Transverse colon (tissue), 4 donors: ENCODE data around the gene SMIM43. TPM values are rescaled to one million over a fixed set of nuclear protein-coding genes. Genes with fewer than 3 reads are reported as not detected.

Source experiments
- DNase-seq: peaks from one replicate; pipeline ENCODE4 v3.0.0-alpha.2; 2019
- H3K27ac ChIP-seq, 4 donors: fragments of 200-600 bp; sonication (generic); 2 replicates each; pipeline ENCODE4 v1.5.1; 2016 to 2018; ENCODE audit warnings: inconsistent platforms in 4 of 4
- H3K27me3 ChIP-seq: fragments of 200-600 bp; sonication (generic); 2 replicates; pipeline ENCODE4 v1.5.1; 2017; ENCODE audit warnings: inconsistent platforms
- H3K36me3 ChIP-seq, 4 donors: fragments of 200-600 bp; sonication (generic); 2 replicates each; pipeline ENCODE4 v1.5.1; 2017 to 2019; ENCODE audit warnings: inconsistent platforms in 4 of 4
- H3K4me1 ChIP-seq, 4 donors: fragments of 200-600 bp; sonication (generic); 2 replicates each; pipeline ENCODE4 v1.5.1; 2017 to 2020; ENCODE audit warnings: inconsistent platforms in 4 of 4
- H3K4me3 ChIP-seq, 4 donors: fragments of 200-600 bp; sonication (generic); 1 replicate in 1 of 4; 2 replicates in 3 of 4; pipeline versions ENCODE4 v1.5.1 to v1.6.1; 2017 to 2019; ENCODE audit warnings: inconsistent platforms in 4 of 4
- H3K9me3 ChIP-seq, 2 donors: fragments of 200-600 bp; sonication (generic); 2 replicates each; pipeline ENCODE4 v1.5.1; 2017 to 2019; ENCODE audit warnings: inconsistent platforms in 2 of 2
- EP300 ChIP-seq: sonication (generic); formaldehyde crosslinking; IDR thresholded peaks from one replicate; pipeline ENCODE4 v1.6.1; 2017; ENCODE audit warnings: antibody characterized with exemption, low read depth
- POLR2A ChIP-seq: fragments of 450-650 bp; IDR thresholded peaks from one replicate; pipeline ENCODE4 v1.6.1; 2016; ENCODE audit warnings: antibody characterized with exemption, mild to moderate bottlenecking, moderate library complexity
- POLR2AphosphoS5 ChIP-seq, 3 donors: sonication (generic); formaldehyde crosslinking; IDR thresholded peaks; one replicate each; pipeline ENCODE4 v1.6.1; 2016; ENCODE audit warnings: antibody characterized with exemption in 3 of 3
- WGBS, 2 donors: methylation state at CpG; one replicate each; pipeline ENCODE4 v1.1.5; 2018; ENCODE audit warnings: low coverage in 1 of 2; 5-methylcytosine and 5-hydroxymethylcytosine counted together
- in situ Hi-C, 4 donors: fragments of 200-750 bp; cut with MboI; loops; one replicate each; pipeline versions ENCODE4 v1.15.0 to v1.15.1; 2017; ENCODE audit warnings: low sequenced_read_pairs in 3 of 4, low pct_ligation_motif_present in 1 of 4, low pct_unique_long_range_greater_than_20kb in 1 of 4
- intact Hi-C: fragments of 100-400 bp; cut with DNase I; formaldehyde crosslinking; loops from one replicate; pipeline ENCODE4 v1.15.1; 2023; ENCODE audit warnings: low total_unique reads
- total RNA-seq, 4 donors: library from RNA; depleted of rRNA; stranded (reverse); fragments of >200 nt; gene quantifications; one replicate each; pipeline ENCODE4 v1.1.0, GENCODE V29; 2016
- TF ChIP-seq, protein P1 (sequence below), 5 experiments: fragments of 200-600 bp in 3 of 5; fragments of 450-650 bp in 2 of 5; sonication (generic) in 3 of 5; IDR thresholded peaks; 1 replicate in 2 of 5; 2 replicates in 3 of 5; pipeline ENCODE4 v1.5.1; 2016 to 2017; ENCODE audit warnings: antibody characterized with exemption in 5 of 5, inconsistent platforms in 3 of 5, mild to moderate bottlenecking in 2 of 5, moderate library complexity in 1 of 5

Gene SMIM43
- total RNA-seq, 4 donors from 2014 or later = 0.27 TPM; not detected in 3

DNA sequence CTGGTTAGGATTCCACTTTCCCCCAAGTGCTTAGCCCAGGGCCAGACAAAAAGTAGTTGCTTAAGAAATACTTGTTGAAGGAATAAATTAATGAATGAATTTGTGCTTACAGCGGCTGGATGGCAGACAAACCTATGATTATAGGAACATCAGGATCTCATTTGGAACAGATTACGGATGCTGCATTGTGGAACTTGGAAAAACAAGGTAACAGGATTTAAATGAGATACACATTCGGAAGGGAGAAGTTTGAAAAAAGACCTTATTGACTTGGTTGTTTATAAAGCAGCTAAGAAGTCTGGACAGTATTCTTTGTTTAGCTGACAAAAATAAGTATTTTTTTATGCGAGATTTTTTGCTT lies 36.7 kb upstream of the SMIM43 start:
- no peak for TF ChIP-seq POLR2A
- no peak for TF ChIP-seq POLR2AphosphoS5 (IDR thresholded peaks at IDR 0.05)
- no peak for TF ChIP-seq EP300
- no peak for DNase-seq
- peaks cover 4 to 13% (median 8%) of the 10 kb centered on the region in 4 donors for H3K4me1 ChIP-seq
- H3K36me3 ChIP-seq = peaks cover 0 to 27% (median 6%) of the 10 kb centered on the region in 4 donors
- peak overlapping the region; percentile 80 to 92 (median 90) for H3K27ac ChIP-seq
- H3K27me3 ChIP-seq = no peaks in the 10 kb centered on the region
- in situ Hi-C loops (no loop called here), intact Hi-C loops (no loop called here)
- H3K9me3 ChIP-seq = no peaks in the 10 kb centered on the region
- H3K4me3 ChIP-seq = peak overlapping the region; percentile 74 to 83 (median 82)
- 10 to 14% methylated on average over 4 of the region's 4 CpGs for WGBS, 2 donors

DNA sequence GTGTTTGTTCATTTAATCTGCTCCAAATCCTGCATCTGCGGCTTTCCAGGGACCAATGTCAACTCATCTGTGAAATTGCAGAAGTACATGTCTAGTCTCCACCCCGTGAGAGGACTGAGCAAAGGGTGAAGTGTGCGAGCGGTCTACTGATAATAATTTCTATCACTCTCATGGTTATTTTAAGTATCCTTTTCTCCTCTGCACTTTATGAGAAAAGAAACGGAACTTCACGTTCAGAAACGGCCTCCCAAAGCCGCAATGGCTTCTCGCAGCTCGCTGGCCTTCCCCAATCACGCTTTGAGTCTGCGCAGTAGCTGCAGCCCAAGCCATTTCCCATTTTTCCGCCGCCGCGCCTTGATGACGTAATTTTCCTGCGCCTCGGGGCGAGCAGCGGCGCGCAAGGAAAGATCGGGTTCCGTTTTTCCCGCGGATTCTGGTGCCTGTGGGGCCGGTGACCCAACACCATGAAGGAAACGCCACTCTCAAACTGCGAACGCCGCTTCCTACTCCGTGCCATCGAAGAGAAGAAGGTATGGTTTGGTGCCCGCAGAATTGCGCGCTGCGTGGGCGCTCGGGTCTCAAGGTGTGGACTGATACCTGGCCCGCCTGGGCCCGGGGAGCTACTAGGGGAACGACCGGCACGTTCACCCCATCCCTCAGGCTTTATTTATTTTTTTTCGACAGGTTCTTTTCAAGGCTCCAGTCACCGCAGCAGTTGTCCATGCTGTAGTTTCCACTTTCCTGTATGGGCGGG lies 36.2 kb upstream of the SMIM43 start, which contains the start of gene EXOSC9:
EXOSC9 (plus strand) TSS at position 363 of the 754 bp plus-strand sequence; CDS start at position 465, 102 bp downstream.
- H3K9me3 ChIP-seq = no peaks in the 10 kb centered on the region
- peak within 1 kb of the TSS; percentile 80 to 92 (median 90) for H3K27ac ChIP-seq
- peaks cover 0 to 21% (median 6%) of the 10 kb centered on the region in 4 donors for H3K36me3 ChIP-seq
- H3K4me1 ChIP-seq = peaks cover 4 to 13% (median 8%) of the 10 kb centered on the region in 4 donors
- in situ Hi-C loops (no loop called here), intact Hi-C loops (no loop called here)
- peak; percentile 94 for DNase-seq
- H3K4me3 ChIP-seq = peak within 1 kb of the TSS; percentile 74 to 83 (median 82)
- TF ChIP-seq POLR2AphosphoS5 (IDR thresholded peaks at IDR 0.05) = peak; percentile 90 to 93 (median 93)
- TF ChIP-seq, protein P1, sequence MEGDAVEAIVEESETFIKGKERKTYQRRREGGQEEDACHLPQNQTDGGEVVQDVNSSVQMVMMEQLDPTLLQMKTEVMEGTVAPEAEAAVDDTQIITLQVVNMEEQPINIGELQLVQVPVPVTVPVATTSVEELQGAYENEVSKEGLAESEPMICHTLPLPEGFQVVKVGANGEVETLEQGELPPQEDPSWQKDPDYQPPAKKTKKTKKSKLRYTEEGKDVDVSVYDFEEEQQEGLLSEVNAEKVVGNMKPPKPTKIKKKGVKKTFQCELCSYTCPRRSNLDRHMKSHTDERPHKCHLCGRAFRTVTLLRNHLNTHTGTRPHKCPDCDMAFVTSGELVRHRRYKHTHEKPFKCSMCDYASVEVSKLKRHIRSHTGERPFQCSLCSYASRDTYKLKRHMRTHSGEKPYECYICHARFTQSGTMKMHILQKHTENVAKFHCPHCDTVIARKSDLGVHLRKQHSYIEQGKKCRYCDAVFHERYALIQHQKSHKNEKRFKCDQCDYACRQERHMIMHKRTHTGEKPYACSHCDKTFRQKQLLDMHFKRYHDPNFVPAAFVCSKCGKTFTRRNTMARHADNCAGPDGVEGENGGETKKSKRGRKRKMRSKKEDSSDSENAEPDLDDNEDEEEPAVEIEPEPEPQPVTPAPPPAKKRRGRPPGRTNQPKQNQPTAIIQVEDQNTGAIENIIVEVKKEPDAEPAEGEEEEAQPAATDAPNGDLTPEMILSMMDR (IDR thresholded peaks at IDR 0.05) = peak in 1 of 5 experiments; percentile 23
- TF ChIP-seq POLR2A = peak; percentile 62
- no peak for TF ChIP-seq EP300
- H3K27me3 ChIP-seq = no peaks in the 10 kb centered on the region
- WGBS, 2 donors = 0% methylated on average over 9 to 48 of the region's 48 CpGs

DNA sequence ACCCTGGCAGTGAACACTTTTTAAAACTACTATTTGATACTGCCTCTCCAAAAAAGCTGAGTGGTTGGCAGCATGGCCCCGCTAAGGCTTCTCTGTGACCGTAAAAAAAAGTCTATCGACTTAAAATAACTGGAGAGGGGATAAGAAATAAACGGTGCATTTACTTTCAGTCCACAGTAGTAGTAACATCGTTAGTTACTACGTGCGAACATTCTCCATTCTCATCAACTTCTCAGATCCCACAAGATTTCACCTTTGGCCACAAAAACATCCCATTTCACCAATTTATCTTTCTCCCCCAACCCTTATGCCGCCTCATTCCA lies 35.6 kb upstream of the SMIM43 start:
- WGBS, 2 donors = 20 to 46% methylated on average over 8 of the region's 8 CpGs

DNA sequence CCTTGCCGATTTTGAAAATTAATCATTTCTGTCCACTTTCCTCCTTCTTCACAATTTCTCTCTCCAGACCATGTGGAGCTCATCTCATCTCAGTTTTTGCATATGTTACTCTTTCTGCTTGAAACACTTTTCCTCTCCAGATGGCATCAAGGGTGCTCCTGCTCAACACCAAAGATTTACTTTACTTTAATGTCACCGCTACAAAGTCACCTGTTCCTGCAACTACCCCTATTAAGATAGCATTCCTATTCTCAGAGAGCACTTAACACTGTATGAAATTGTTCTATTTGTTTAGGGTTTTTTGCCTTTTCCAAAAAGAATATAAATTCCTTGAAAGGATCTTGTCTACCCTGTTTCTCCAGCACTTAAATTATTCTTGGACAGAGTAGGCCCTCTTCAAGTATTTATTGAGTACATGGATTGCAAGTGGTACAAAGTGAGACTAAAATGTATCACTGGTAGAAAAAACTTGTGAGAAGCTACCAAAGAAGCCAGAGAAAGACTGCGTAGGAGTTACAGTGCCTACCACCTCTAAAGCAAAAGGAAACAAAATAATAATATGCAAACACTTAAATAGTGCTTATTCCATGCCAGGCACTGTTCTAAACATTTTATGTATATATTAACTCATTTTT lies 35.0 kb upstream of the SMIM43 start:
- intact Hi-C loops = no loop called here

More for the DNA sequence above, 35.6 kb upstream of the SMIM43 start:
- in situ Hi-C loops (no loop called here), intact Hi-C loops (no loop called here)
- peak overlapping the region; percentile 80 to 92 (median 90) for H3K27ac ChIP-seq
- no peak for DNase-seq
- peaks cover 4 to 13% (median 8%) of the 10 kb centered on the region in 4 donors for H3K4me1 ChIP-seq
- no peak for TF ChIP-seq POLR2AphosphoS5 (IDR thresholded peaks at IDR 0.05)
- TF ChIP-seq, protein P1 (IDR thresholded peaks at IDR 0.05) = no peak
- no peak for TF ChIP-seq EP300
- TF ChIP-seq POLR2A = no peak
- peaks cover 0 to 19% (median 4%) of the 10 kb centered on the region in 4 donors for H3K36me3 ChIP-seq
- no peaks in the 10 kb centered on the region for H3K9me3 ChIP-seq
- H3K4me3 ChIP-seq = peak overlapping the region; percentile 74 to 83 (median 82)
- no peaks in the 10 kb centered on the region for H3K27me3 ChIP-seq

More for the DNA sequence above, 35.0 kb upstream of the SMIM43 start:
- TF ChIP-seq POLR2AphosphoS5 (IDR thresholded peaks at IDR 0.05) = no peak
- no peak for TF ChIP-seq POLR2A
- TF ChIP-seq, protein P1 (IDR thresholded peaks at IDR 0.05) = no peak
- TF ChIP-seq EP300 = no peak
- peak overlapping the region in 1 of 4 donors; percentile 81 for H3K4me3 ChIP-seq
- peaks cover 3% of the 10 kb centered on the region for H3K27me3 ChIP-seq
- H3K9me3 ChIP-seq = no peaks in the 10 kb centered on the region
- WGBS, 2 donors = 89 to 96% methylated on average over 2 to 3 of the region's 3 CpGs
- in situ Hi-C loops = no loop called here
- peak overlapping the region; percentile 80 to 92 (median 90) for H3K27ac ChIP-seq
- H3K36me3 ChIP-seq = peaks cover 0 to 19% (median 3%) of the 10 kb centered on the region in 4 donors
- peaks cover 4 to 13% (median 8%) of the 10 kb centered on the region in 4 donors for H3K4me1 ChIP-seq
- no peak for DNase-seq
